ENCODE results near the gene VSNL1.

VSNL1 gene

GRCh38 chr2:17658251-17658843, 117.9 kb downstream of the VSNL1 start:
- Histone ChIP-seq H3K4me3 (ENCODE audit: low read depth, low read length, poor library complexity, severe bottlenecking) (no peak overlapping the region), H3K27me3 (ENCODE audit: insufficient read depth, low read length) (no peaks in the 10 kb centered on the region), H3K9me2 (ENCODE audit: low read depth, low read length) (no peaks in the 10 kb centered on the region), H3K9me3 (ENCODE audit: low read length) (no peaks in the 10 kb centered on the region), H3K27ac (ENCODE audit: low read depth, low read length, poor library complexity, severe bottlenecking) (no peak overlapping the region), H3K4me1 (ENCODE audit: insufficient read depth, low read length, severe bottlenecking) (no peaks in the 10 kb centered on the region), H3K4me2 (ENCODE audit: low read length) (no peak overlapping the region), H3K79me2 (ENCODE audit: insufficient read depth, low read length) (no peaks in the 10 kb centered on the region), H3F3A (ENCODE audit: insufficient read depth, low read length) (no peaks in the 10 kb centered on the region), H4K20me1 (ENCODE audit: insufficient read depth, low read length) (no peaks in the 10 kb centered on the region), H2AFZ (ENCODE audit: low read length) (no peak overlapping the region), H3K36me3 (ENCODE audit: insufficient read depth, low read length) (peaks cover 6% of the 10 kb centered on the region; the same call in 1 of the 2 replicates), H3K9ac (ENCODE audit: low read length) (no peak overlapping the region)
- no peak for TF ChIP-seq CTCF (IDR thresholded peaks at IDR 0.05; ENCODE audit: low read length)
- no peak for TF ChIP-seq EZH2 (IDR thresholded peaks at IDR 0.05; ENCODE audit: borderline replicate concordance, low read length)

- Histone ChIP-seq H3K27ac (ENCODE audit: low read depth, low read length, poor library complexity, severe bottlenecking) (no peak overlapping the region), H3K9me2 (ENCODE audit: low read depth, low read length) (no peaks in the 10 kb centered on the region), H3K27me3 (ENCODE audit: insufficient read depth, low read length) (no peaks in the 10 kb centered on the region), H3F3A (ENCODE audit: insufficient read depth, low read length) (no peaks in the 10 kb centered on the region), H3K36me3 (ENCODE audit: insufficient read depth, low read length) (peaks cover 13% of the 10 kb centered on the region; the same call in 1 of the 2 replicates), H3K4me3 (ENCODE audit: low read depth, low read length, poor library complexity, severe bottlenecking) (no peak overlapping the region), H2AFZ (ENCODE audit: low read length) (no peak overlapping the region), H3K79me2 (ENCODE audit: insufficient read depth, low read length) (no peaks in the 10 kb centered on the region), H3K4me2 (ENCODE audit: low read length) (no peak overlapping the region), H3K9ac (ENCODE audit: low read length) (no peak overlapping the region), H3K4me1 (ENCODE audit: insufficient read depth, low read length, severe bottlenecking) (no peaks in the 10 kb centered on the region), H4K20me1 (ENCODE audit: insufficient read depth, low read length) (no peaks in the 10 kb centered on the region), H3K9me3 (ENCODE audit: low read length) (no peaks in the 10 kb centered on the region)
- TF ChIP-seq CTCF (IDR thresholded peaks at IDR 0.05; ENCODE audit: low read length), result no peak
- TF ChIP-seq EZH2 (IDR thresholded peaks at IDR 0.05; ENCODE audit: borderline replicate concordance, low read length), result no peak
Measured at GRCh38 chr2:17660219-17660618, 119.7 kb downstream of the VSNL1 start.

GRCh38 chr2:17661460-17661859, 121.0 kb downstream of the VSNL1 start:
- Histone ChIP-seq H3K9me2 (ENCODE audit: low read depth, low read length) (no peaks in the 10 kb centered on the region), H3K27ac (ENCODE audit: low read depth, low read length, poor library complexity, severe bottlenecking) (no peak overlapping the region), H3K9me3 (ENCODE audit: low read length) (no peaks in the 10 kb centered on the region), H3K36me3 (ENCODE audit: insufficient read depth, low read length) (peaks cover 23% of the 10 kb centered on the region), H2AFZ (ENCODE audit: low read length) (no peak overlapping the region), H3K79me2 (ENCODE audit: insufficient read depth, low read length) (no peaks in the 10 kb centered on the region), H4K20me1 (ENCODE audit: insufficient read depth, low read length) (no peaks in the 10 kb centered on the region), H3K4me1 (ENCODE audit: insufficient read depth, low read length, severe bottlenecking) (no peaks in the 10 kb centered on the region), H3K4me2 (ENCODE audit: low read length) (no peak overlapping the region), H3K9ac (ENCODE audit: low read length) (no peak overlapping the region), H3K4me3 (ENCODE audit: low read depth, low read length, poor library complexity, severe bottlenecking) (no peak overlapping the region), H3K27me3 (ENCODE audit: insufficient read depth, low read length) (no peaks in the 10 kb centered on the region), H3F3A (ENCODE audit: insufficient read depth, low read length) (no peaks in the 10 kb centered on the region)
- TF ChIP-seq EZH2 (IDR thresholded peaks at IDR 0.05; ENCODE audit: borderline replicate concordance, low read length), result no peak
- TF ChIP-seq CTCF (IDR thresholded peaks at IDR 0.05; ENCODE audit: low read length), result no peak
